GOT3 (cell line): ENCODE measurements around the gene RAVER1.
"Not testable (repeated sequence)": the region's sequence is repeated elsewhere in the genome, so short reads cannot be mapped to it uniquely, and the experiment has no call there.

Source experiments
- DNase-seq: peaks from one replicate; lab custom pipeline; 2025; ENCODE audit warnings: mixed read lengths; lab: John Stamatoyannopoulos, UW

RAVER1 gene

GRCh38 chr19:10332965-10333757 lies at the start of gene RAVER1:
Gene RAVER1, minus strand, starts transcription at chr19:10333529. Its CDS starts 22 bp downstream, at chr19:10333507.
- peak; percentile 93 for DNase-seq

GRCh38 chr19:10383223-10383499 lies 49.8 kb upstream of the RAVER1 start:
- not testable (repeated sequence) for DNase-seq

GRCh38 chr19:10380313-10381102 lies 47.2 kb upstream of the RAVER1 start, which contains the start of gene TYK2:
Gene TYK2, minus strand, starts transcription at chr19:10380572. Its CDS starts 2,166 bp downstream, at chr19:10378406.
- peak; percentile 93 for DNase-seq

GRCh38 chr19:10379880-10380312 lies 46.6 kb upstream of the RAVER1 start:
- no peak for DNase-seq

- no peak for DNase-seq
Observed at GRCh38 chr19:10378124-10378523, 44.8 kb upstream of the RAVER1 start.

- not testable (repeated sequence) for DNase-seq
Observed at GRCh38 chr19:10377140-10377640, 43.9 kb upstream of the RAVER1 start.

GRCh38 chr19:10374931-10375330 lies 41.6 kb upstream of the RAVER1 start:
- no peak for DNase-seq

- DNase-seq: no peak
Observed at GRCh38 chr19:10372690-10373089, 39.4 kb upstream of the RAVER1 start.

- no peak for DNase-seq
Observed at GRCh38 chr19:10368101-10368803, 34.9 kb upstream of the RAVER1 start.

- DNase-seq: not testable (repeated sequence)
Observed at GRCh38 chr19:10366950-10367512, 33.7 kb upstream of the RAVER1 start.

- DNase-seq: no peak
Observed at GRCh38 chr19:10365518-10365917, 32.2 kb upstream of the RAVER1 start.

- no peak for DNase-seq
Observed at GRCh38 chr19:10364644-10365043, 31.3 kb upstream of the RAVER1 start.

GRCh38 chr19:10363789-10364281 lies 30.5 kb upstream of the RAVER1 start:
- no peak for DNase-seq

- no peak for DNase-seq
Observed at GRCh38 chr19:10362259-10362658, 28.9 kb upstream of the RAVER1 start.

- no peak for DNase-seq
Observed at GRCh38 chr19:10361569-10362011, 28.3 kb upstream of the RAVER1 start.

- no peak for DNase-seq
Observed at GRCh38 chr19:10356431-10356830, 23.1 kb upstream of the RAVER1 start.

GRCh38 chr19:10353793-10354391 lies 20.6 kb upstream of the RAVER1 start:
- no peak for DNase-seq

GRCh38 chr19:10352764-10353671 lies 19.7 kb upstream of the RAVER1 start:
- no peak for DNase-seq

GRCh38 chr19:10346509-10346908 lies 13.2 kb upstream of the RAVER1 start:
- DNase-seq: no peak

GRCh38 chr19:10344780-10345179 lies 11.5 kb upstream of the RAVER1 start:
- DNase-seq: no peak
